H9 (cell line): ENCODE measurements around the gene JMJD8. TPM values are rescaled to one million over a fixed set of nuclear protein-coding genes. Genes with fewer than 3 reads are reported as not detected.

Experiments
- DNase-seq: peaks from one replicate; pipeline ENCODE4 v3.0.0-alpha.2; 2017
- H2AFZ ChIP-seq: one replicate; pipeline ENCODE4 v1.6.1; 2013; ENCODE audit warnings: mild to moderate bottlenecking, low read length, control low read depth, moderate library complexity
- H2AK5ac ChIP-seq: 2 replicates; pipeline ENCODE4 v1.6.1; 2013; ENCODE audit warnings: low read length, control low read depth, mixed read lengths; ENCODE audit not compliant: insufficient read length
- H2BK120ac ChIP-seq: one replicate; pipeline ENCODE4 v1.6.1; 2013; ENCODE audit warnings: low read depth, mild to moderate bottlenecking, low read length, control low read depth, inconsistent platforms; ENCODE audit not compliant: poor library complexity, severe bottlenecking
- H2BK12ac ChIP-seq: 2 replicates; pipeline ENCODE4 v1.6.1; 2013; ENCODE audit warnings: low read length, control low read depth, mixed read lengths, low read depth; ENCODE audit not compliant: insufficient read length
- H2BK15ac ChIP-seq: 2 replicates; pipeline ENCODE4 v1.6.1; 2013; ENCODE audit warnings: low read depth, low read length, control low read depth
- H2BK20ac ChIP-seq: one replicate; pipeline ENCODE4 v1.6.1; 2013; ENCODE audit warnings: low read depth, mild to moderate bottlenecking, low read length, control low read depth, inconsistent platforms; ENCODE audit not compliant: poor library complexity, severe bottlenecking
- H2BK5ac ChIP-seq: 2 replicates; pipeline ENCODE4 v1.6.1; 2013; ENCODE audit warnings: low read length, control low read depth, mixed read lengths; ENCODE audit not compliant: insufficient read length
- H3K14ac ChIP-seq: 2 replicates; pipeline ENCODE4 v1.6.1; 2013; ENCODE audit warnings: low read length, control low read depth; ENCODE audit not compliant: insufficient read depth
- H3K18ac ChIP-seq: 2 replicates; pipeline ENCODE4 v1.6.1; 2013; ENCODE audit warnings: low read depth, mild to moderate bottlenecking, mixed read lengths, low read length, control low read depth; ENCODE audit not compliant: insufficient read length
- H3K23ac ChIP-seq: 2 replicates; pipeline ENCODE4 v1.6.1; 2013; ENCODE audit warnings: low read length, control low read depth, mixed read lengths, low read depth; ENCODE audit not compliant: insufficient read length
- H3K23me2 ChIP-seq: 2 replicates; pipeline ENCODE4 v1.6.1; 2013; ENCODE audit warnings: low read depth, mild to moderate bottlenecking, mixed read lengths, low read length, control low read depth; ENCODE audit not compliant: insufficient read length, poor library complexity, severe bottlenecking
- H3K27ac ChIP-seq: 2 replicates; pipeline ENCODE4 v1.5.1; 2013; ENCODE audit warnings: low read length, control low read depth, mixed read lengths, low read depth; ENCODE audit not compliant: insufficient read length
- H3K27me3 ChIP-seq: 2 replicates; pipeline ENCODE4 v1.6.1; 2013; ENCODE audit warnings: low read length, control low read depth, inconsistent platforms; ENCODE audit not compliant: insufficient read depth
- H3K4ac ChIP-seq: 2 replicates; pipeline ENCODE4 v1.6.1; 2013; ENCODE audit warnings: low read depth, mild to moderate bottlenecking, control low read depth, inconsistent platforms, low read length, moderate library complexity
- H3K4me1 ChIP-seq: 2 replicates; pipeline ENCODE4 v1.6.1; 2013; ENCODE audit warnings: low read length, control low read depth, inconsistent platforms; ENCODE audit not compliant: insufficient read depth
- H3K4me2 ChIP-seq: 2 replicates; pipeline ENCODE4 v1.6.1; 2013; ENCODE audit warnings: low read length, control low read depth, mixed read lengths; ENCODE audit not compliant: insufficient read length, insufficient read depth
- H3K56ac ChIP-seq: 2 replicates; pipeline ENCODE4 v1.6.1; 2013; ENCODE audit warnings: low read depth, mild to moderate bottlenecking, mixed read lengths, low read length, control low read depth; ENCODE audit not compliant: insufficient read length
- H3K79me1 ChIP-seq: 2 replicates; pipeline ENCODE4 v1.6.1; 2013; ENCODE audit warnings: low read depth, mild to moderate bottlenecking, moderate library complexity, low read length, control low read depth, inconsistent platforms; ENCODE audit not compliant: insufficient read depth, poor library complexity, severe bottlenecking
- H3K79me2 ChIP-seq: 2 replicates; pipeline ENCODE4 v1.6.1; 2013; ENCODE audit warnings: low read length, control low read depth, inconsistent platforms; ENCODE audit not compliant: insufficient read depth
- H3K9ac ChIP-seq: 2 replicates; pipeline ENCODE4 v1.6.1; 2013; ENCODE audit warnings: low read length, control low read depth, mixed read lengths; ENCODE audit not compliant: insufficient read length; ENCODE audit errors: extremely low read depth
- H3K9me3 ChIP-seq: one replicate; pipeline ENCODE4 v1.6.1; 2013; ENCODE audit warnings: low read depth, low read length, inconsistent platforms; ENCODE audit not compliant: control insufficient read depth
- H3T11ph ChIP-seq: one replicate; pipeline ENCODE4 v1.6.1; 2013; ENCODE audit warnings: mild to moderate bottlenecking, low read length, control low read depth, inconsistent platforms
- H4K20me1 ChIP-seq: one replicate; pipeline ENCODE4 v1.6.1; 2013; ENCODE audit not compliant: control insufficient read depth, insufficient read length, insufficient read depth
- H4K5ac ChIP-seq: 2 replicates; pipeline ENCODE4 v1.6.1; 2013; ENCODE audit warnings: low read depth, mild to moderate bottlenecking, mixed read lengths, low read length, control low read depth; ENCODE audit not compliant: insufficient read length
- H4K8ac ChIP-seq: replicated peaks from 2 replicates; pipeline ENCODE4 v1.6.1; 2013; ENCODE audit warnings: low read length, control low read depth, mixed read lengths, low read depth; ENCODE audit not compliant: insufficient read length
- H4K91ac ChIP-seq: 2 replicates; pipeline ENCODE4 v1.6.1; 2013; ENCODE audit warnings: low read depth, mild to moderate bottlenecking, moderate library complexity, mixed read lengths, low read length, control low read depth; ENCODE audit not compliant: insufficient read length
- H3K27ac Mint-ChIP-seq, 3 experiments: 2 replicates in 2 of 3; 3 replicates in 1 of 3; pipeline ENCODE4 v1.8.0; 2020 to 2021; ENCODE audit warnings: mixed read lengths in 3 of 3, mild to moderate bottlenecking in 1 of 3, moderate library complexity in 1 of 3
- H3K27me3 Mint-ChIP-seq: 2 replicates; pipeline ENCODE4 v1.8.0; 2021; ENCODE audit warnings: low read depth, mild to moderate bottlenecking, moderate library complexity, mixed read lengths
- H3K36me3 Mint-ChIP-seq, 3 experiments: 2 replicates in 2 of 3; 3 replicates in 1 of 3; pipeline ENCODE4 v1.8.0; 2020 to 2021; ENCODE audit warnings: low read depth in 3 of 3, mixed read lengths in 3 of 3; ENCODE audit not compliant: insufficient read depth in 1 of 3
- H3K4me1 Mint-ChIP-seq, 2 experiments: 2 replicates each; pipeline ENCODE4 v1.8.0; 2020; ENCODE audit warnings: mixed read lengths in 2 of 2
- H3K4me3 Mint-ChIP-seq, 2 experiments: 2 replicates in 1 of 2; 3 replicates in 1 of 2; pipeline ENCODE4 v1.8.0; 2020 to 2021; ENCODE audit warnings: mild to moderate bottlenecking in 2 of 2, mixed read lengths in 2 of 2, moderate library complexity in 1 of 2
- H3K9me3 Mint-ChIP-seq, 2 experiments: 2 replicates in 1 of 2; 3 replicates in 1 of 2; pipeline ENCODE4 v1.8.0; 2020; ENCODE audit warnings: mild to moderate bottlenecking in 2 of 2, mixed read lengths in 2 of 2, moderate library complexity in 1 of 2
- CTCF ChIP-seq: fragments of 200-600 bp; sonication (generic); conservative IDR thresholded peaks from 3 replicates; pipeline ENCODE4 v1.8.0; 2021; ENCODE audit warnings: antibody characterized with exemption, mild to moderate bottlenecking
- WGBS: extraction: QIAGEN DNeasy Blood & Tissue Kit; methylation state at CpG from one replicate; pipeline ENCODE4 v1.1.7; 2013; ENCODE audit warnings: missing lambda C conversion rate, low lambda C conversion rate, mixed read lengths; ENCODE audit not compliant: insufficient read length; ENCODE audit errors: extremely low coverage; 5-methylcytosine and 5-hydroxymethylcytosine counted together
- total RNA-seq: library from RNA; stranded (reverse); gene quantifications from 2 replicates; pipeline ENCODE4 v1.2.1, GENCODE V29; 2021

Gene JMJD8
- total RNA-seq, 1 experiment from 2014 or later: 52.7 TPM

- no peak overlapping the region for H4K91ac ChIP-seq
- H4K8ac ChIP-seq: no peak overlapping the region
- H2AK5ac ChIP-seq: no peak overlapping the region
- no peaks in the 10 kb centered on the region for H3K9me3 ChIP-seq
- peaks cover 0 to 5% of the 10 kb centered on the region in 2 experiments; a peak in 2 of 4 replicates for H3K4me1 Mint-ChIP-seq
- no peaks in the 10 kb centered on the region for H3K27me3 Mint-ChIP-seq
- H3K23me2 ChIP-seq: no peaks in the 10 kb centered on the region
- H3K79me2 ChIP-seq: no peaks in the 10 kb centered on the region
- no peak overlapping the region for H3K4ac ChIP-seq
- no peak overlapping the region for H3T11ph ChIP-seq
- no peak overlapping the region for H2BK15ac ChIP-seq
- no peak overlapping the region for H3K14ac ChIP-seq
- H3K27me3 ChIP-seq: no peaks in the 10 kb centered on the region
- H3K4me1 ChIP-seq: no peaks in the 10 kb centered on the region; the same call in 1 of the 2 replicates
- H3K79me1 ChIP-seq: no peaks in the 10 kb centered on the region
- DNase-seq: no peak
- H4K20me1 ChIP-seq: no peaks in the 10 kb centered on the region
- H4K5ac ChIP-seq: no peak overlapping the region
- H2AFZ ChIP-seq: no peak overlapping the region
- H3K9ac ChIP-seq: no peak overlapping the region
- H3K27ac ChIP-seq: no peak overlapping the region
- no peak overlapping the region for H2BK12ac ChIP-seq
- no peak overlapping the region for H3K27ac Mint-ChIP-seq
- TF ChIP-seq CTCF: no peak
- no peak overlapping the region for H3K56ac ChIP-seq
- no peak overlapping the region for H3K23ac ChIP-seq
- H2BK20ac ChIP-seq: no peak overlapping the region
- no peak overlapping the region for H3K18ac ChIP-seq
- H3K36me3 Mint-ChIP-seq: peaks cover 2 to 13% (median 8%) of the 10 kb centered on the region in 3 experiments; a peak in 5 of 7 replicates
- H2BK120ac ChIP-seq: no peak overlapping the region
- H3K4me3 Mint-ChIP-seq: no peak overlapping the region
- no peak overlapping the region for H3K4me2 ChIP-seq
- H2BK5ac ChIP-seq: no peak overlapping the region
- WGBS: no CpG with 5 or more reads among the region's 35 CpGs
- H3K9me3 Mint-ChIP-seq: no peaks in the 10 kb centered on the region
These were observed 25.2 kb downstream of the JMJD8 start for GRCh38 chr16:658679-659571.
